ENCODE data around the gene TIGD3. TPM values are rescaled to one million over a fixed set of nuclear protein-coding genes. Genes with fewer than 3 reads are reported as not detected.

The TIGD3 gene
- total and polyA plus RNA-seq, 10 of the 15 experiments (the other 5 are each of a cell fraction or from before 2014, with no cell fraction given), result 0.13 to 1.4 (median 0.57) TPM

DNA sequence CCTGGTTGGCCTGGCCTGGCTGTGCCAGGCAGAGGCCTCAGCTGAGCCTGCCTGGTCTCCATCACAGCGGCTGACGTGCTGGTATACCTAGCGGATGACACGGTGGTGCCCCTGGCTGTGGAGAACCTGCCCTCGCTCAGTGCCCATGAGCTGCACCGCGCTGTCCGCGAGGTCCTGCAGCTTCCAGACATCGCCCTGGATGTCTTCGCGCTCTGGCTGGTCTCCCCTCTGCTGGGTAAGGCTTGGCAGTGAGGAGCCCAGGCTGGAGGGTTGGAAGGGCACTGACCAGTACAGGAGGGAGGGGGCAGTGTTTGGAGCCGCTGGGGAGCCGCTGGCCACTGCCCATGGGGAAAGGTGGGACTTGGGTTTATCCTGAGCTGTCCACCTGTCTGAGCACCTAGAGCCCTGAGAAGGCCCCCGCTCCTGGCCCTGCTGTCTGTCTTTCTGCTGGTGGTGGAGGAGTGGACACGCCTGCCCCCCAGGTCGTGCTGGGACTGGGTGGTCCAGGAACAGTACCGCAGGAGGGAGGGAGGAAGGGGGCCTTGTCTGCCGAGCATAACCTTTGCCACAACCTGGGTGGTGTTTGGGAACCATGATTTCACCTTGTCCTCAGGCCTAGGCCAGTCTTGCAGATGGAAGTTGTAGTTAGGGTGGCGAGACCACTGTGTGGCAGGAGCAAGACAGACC lies 34.9 kb downstream of the TIGD3 start:
- ATAC-seq (no peak), DNase-seq (ENCODE audit: low read depth, low spot score) (no peak), FAIRE-seq (no peak)
- WGBS (ENCODE audit: insufficient coverage, insufficient replicate concordance, low lambda C conversion rate, missing lambda C conversion rate), result 91% methylated on average over 16 of the region's 20 CpGs
- TF ChIP-seq PML (IDR thresholded peaks at IDR 0.05; ENCODE audit: low read length) (no peak), ZNF24 (IDR thresholded peaks at IDR 0.05) (no peak), E2F8 (IDR thresholded peaks at IDR 0.05; ENCODE audit: low read depth, partially characterized antibody) (no peak), RCOR1 (conservative IDR thresholded peaks at IDR 0.05; ENCODE audit: low read depth, low read length) (no peak), EGR1 (IDR thresholded peaks at IDR 0.05; ENCODE audit: borderline replicate concordance in 1 of 2, low read depth in 2 of 2, low read length in 2 of 2) (no peak), POLR2A (IDR thresholded peaks at IDR 0.05; ENCODE audit: low read depth, low read length) (0 out of 2 replicates have a peak, but pooled peaks have one; percentile 20)
- Histone ChIP-seq H3K27me3 (replicated peaks in 1 of 2; ENCODE audit: control insufficient read depth in 2 of 2, insufficient read depth in 2 of 2, low read length in 1 of 2) (no peaks in the 10 kb centered on the region), H3K36me3 (ENCODE audit: control insufficient read depth in 2 of 2, insufficient read depth in 2 of 2, low read length in 1 of 2) (peaks cover 5 to 16% of the 10 kb centered on the region in 2 experiments; a peak in 3 of 4 replicates), H4K20me1 (ENCODE audit: control insufficient read depth, insufficient read depth) (no peaks in the 10 kb centered on the region; the same call in 1 of the 2 replicates), H3K4me3 (peak overlapping the region; percentile 50; the same call in 1 of the 2 replicates), H3K4me1 (ENCODE audit: control insufficient read depth, insufficient read depth, low read length) (peaks cover 45% of the 10 kb centered on the region), H2AFZ (ENCODE audit: control insufficient read depth, low read depth, low read length) (no peak overlapping the region), H3K9me3 (replicated peaks; ENCODE audit: control insufficient read depth, insufficient read depth, low read length) (no peaks in the 10 kb centered on the region), H3K4me2 (ENCODE audit: control insufficient read depth, insufficient read depth) (peak overlapping the region; percentile 80), H3K79me2 (ENCODE audit: control insufficient read depth, insufficient read depth, low read length) (peaks cover 51% of the 10 kb centered on the region), H3K27ac (ENCODE audit: control insufficient read depth, insufficient read depth) (peak overlapping the region; percentile 5; the same call in 1 of the 2 replicates), H3K9ac (ENCODE audit: control insufficient read depth, insufficient read depth, low read length) (peak overlapping the region; percentile 53; the same call in 1 of the 2 replicates)
- ChIA-PET RAD21 (ENCODE audit: unreplicated experiment) (interaction anchor here (1.4 to 3.7 kb wide), 2 partner anchors 27 to 79 kb away, joined by 5 to 24 read pairs; no protein-coding TSS in a partner anchor), POLR2A (no interaction called here), SMC1A (ENCODE audit: uncharacterized antibody, unreplicated experiment) (interaction anchor here (0.7 to 2.9 kb wide), 5 partner anchors 13 to 27 kb away, joined by 3 to 23 read pairs (median 4); no protein-coding TSS in a partner anchor), CTCF (interaction anchor here (0.5 to 6.0 kb wide), 4 partner anchors 11 to 122 kb away, joined by 3 to 34 read pairs (median 5); no protein-coding TSS in a partner anchor)
- no TSS peak for BruUV-seq (replicated peaks)
- intact Hi-C loops (cut with micrococcal nuclease; ENCODE audit: unreplicated experiment) (no loop called here), in situ Hi-C loops (cut with MboI) (no loop called here)
